HG02943 (cell line): ENCODE data around the gene DPM3.

Experiments
- ATAC-seq: cut with Tn5 transposase; IDR thresholded peaks from one replicate; pipeline ENCODE4 v1.9.1; 2021; ENCODE audit warnings: mild to moderate bottlenecking, low read depth, moderate library complexity; ENCODE audit not compliant: unreplicated experiment

Gene DPM3

DNA sequence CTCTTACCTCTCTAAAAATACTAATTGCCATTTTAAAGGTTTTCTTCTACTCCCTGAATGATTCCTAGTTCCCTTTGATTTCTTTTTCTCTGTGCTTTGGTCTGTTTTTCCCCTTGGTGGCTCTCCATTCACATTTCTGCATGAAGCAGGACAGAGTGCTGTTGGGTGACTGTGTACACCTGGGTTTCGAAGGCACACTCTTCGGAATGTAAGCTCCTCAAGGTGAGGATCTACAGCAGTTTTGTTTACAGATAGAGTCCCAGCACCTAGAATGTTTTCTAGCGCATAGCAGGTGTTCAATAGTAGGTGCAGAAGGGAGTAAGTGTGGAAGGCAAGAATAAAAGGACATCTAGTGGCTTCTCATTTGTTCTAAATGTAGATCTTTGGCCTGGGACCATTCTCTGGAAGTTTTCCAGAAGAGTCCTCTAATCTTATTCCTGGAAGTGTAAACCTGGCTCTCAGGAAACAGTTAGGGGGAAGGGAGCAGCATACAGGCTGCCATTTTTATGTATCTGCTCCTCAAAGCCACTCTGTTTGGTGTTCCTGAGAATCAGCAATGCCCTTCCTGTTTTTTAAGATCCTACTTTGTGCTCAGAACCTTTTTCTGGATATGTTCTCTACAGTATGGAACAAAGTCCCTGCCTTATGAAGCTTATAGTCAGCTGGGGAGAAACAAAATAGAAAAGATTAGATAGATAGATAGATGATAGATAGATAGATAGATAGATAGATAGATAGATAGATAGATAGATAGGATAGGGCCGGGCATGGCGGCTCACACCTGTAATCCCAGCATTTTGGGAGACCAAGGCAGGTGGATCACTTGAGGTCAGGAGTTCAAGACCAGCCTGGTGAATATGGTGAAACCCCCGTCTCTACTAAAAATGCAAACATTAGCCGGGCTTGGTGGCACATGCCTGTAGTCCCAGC lies 35.5 kb downstream of the DPM3 start:
- ATAC-seq, result no peak

DNA sequence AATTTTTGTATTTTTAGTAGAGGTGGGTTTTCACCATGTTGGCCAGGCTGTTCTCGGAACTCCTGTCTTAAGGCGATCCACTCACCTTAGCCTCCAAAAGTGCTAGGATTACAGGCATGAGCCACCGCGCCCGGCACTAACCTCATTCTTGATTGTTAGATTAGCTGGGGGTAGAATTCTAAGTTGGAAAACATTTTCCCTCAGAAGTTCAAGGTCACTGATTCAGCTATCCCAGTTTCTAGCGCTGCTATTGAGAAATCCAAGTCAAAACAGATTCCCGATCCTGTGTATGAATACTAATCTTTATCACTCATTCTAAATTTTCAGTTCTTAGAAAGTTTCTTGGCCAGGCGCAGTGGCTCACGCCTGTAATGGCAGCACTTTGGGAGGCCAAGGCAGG lies 37.0 kb downstream of the DPM3 start:
- ATAC-seq, result no peak

DNA sequence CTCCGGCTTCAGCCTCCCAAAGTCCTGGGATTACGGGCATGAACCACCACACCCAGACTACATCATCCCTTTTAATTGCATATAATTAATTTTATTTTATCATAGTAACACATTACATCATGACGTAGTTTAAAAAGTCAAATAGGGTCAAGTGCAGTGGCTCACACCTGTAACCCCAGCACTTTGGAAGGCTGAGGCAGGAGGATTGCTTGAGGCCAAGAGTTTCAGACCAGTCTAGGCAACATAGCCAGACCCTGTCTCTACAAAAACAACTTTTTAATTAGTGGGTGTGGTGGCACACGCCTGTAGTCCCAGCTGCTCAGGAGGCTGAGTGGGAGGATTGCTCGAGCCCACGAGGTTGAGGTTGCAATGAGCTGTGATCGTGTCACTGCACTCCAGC lies 41.0 kb downstream of the DPM3 start:
- ATAC-seq, result no peak

DNA sequence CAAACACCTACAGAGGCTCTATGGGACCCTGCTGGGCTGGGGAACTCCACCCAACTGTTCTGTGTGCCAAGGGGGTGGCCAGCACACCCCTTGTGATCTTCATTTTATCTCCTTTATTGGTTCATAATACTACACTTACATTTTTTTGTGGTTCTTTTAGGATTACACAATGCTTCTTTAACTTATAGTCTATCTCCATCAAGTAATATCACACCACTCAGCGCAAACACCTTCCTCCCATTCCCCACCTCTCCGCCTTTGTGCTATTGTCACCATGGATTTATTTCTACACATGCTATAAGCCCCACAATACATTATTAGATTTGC lies 45.7 kb downstream of the DPM3 start:
- no peak for ATAC-seq

DNA sequence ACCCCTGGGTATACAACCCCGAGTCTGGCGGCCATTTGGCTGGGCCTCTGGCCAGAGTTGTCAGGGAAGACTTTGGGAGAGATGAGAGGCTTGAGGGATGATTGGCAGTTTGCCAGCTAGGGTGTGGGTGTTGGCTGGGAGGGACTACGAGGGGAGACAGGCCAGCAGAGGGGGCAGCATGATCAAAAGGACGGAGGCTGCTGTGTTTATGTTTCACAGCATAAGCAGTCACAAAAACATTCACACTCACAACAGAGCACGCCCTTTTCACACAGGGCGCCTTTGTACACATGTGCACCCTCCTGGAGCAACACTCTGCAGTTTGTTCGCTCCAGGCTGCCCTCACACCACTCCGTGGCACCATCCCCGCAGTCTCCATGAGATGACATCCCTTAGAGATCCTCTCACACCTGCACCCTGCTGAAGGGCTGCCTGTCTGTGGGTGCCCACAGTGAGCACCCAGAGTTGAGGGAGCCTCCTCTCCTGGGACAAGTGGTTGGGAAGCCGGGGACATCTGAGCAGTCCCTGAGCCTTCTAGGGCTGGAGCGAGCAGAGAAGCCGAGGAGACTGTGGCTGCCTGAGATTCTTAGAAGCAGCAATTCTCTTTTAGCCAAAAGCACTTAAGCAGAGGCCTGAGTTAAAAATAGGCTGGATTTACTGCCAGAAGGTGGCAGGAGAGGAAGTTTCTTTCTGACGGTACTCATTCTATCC lies 46.3 kb downstream of the DPM3 start:
- no peak for ATAC-seq

DNA sequence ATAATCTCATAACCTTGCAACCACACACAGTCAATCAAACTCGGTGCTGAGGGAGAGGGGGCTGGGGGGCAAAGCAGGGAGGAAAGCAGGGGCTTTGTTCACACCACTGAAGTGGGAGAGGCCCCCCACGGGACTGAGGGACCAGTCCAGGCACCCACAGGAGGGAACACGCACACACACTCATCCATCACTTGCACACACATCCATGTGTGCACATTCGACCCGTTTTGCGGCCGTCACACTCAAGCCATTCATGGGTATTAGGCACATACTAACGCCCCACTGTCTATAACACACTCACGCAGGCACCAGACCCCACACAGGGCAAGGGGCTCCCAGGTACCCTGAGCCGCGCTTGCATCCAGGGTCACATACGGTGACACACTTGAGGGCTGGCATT lies 47.7 kb downstream of the DPM3 start:
- no peak for ATAC-seq

DNA sequence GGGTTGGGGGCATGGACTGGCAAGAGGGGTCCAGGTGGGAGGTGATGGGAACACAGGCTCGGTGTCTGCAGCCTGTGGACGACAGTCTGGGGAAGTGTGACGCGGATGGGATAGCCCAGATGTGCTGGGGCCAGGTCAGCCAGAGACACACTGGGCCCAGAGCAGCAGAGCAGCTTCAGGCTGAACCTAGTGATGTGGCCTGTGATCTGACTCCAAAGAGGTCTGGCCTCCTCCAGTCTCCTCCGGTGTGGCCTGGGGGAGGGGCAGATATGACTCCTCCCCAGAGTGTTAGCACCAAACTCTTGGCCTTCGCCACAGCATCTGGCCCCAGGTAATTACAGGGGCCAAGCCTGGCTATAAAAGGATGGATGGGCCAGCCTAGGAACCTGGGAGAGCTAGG lies 48.2 kb downstream of the DPM3 start:
- no peak for ATAC-seq

DNA sequence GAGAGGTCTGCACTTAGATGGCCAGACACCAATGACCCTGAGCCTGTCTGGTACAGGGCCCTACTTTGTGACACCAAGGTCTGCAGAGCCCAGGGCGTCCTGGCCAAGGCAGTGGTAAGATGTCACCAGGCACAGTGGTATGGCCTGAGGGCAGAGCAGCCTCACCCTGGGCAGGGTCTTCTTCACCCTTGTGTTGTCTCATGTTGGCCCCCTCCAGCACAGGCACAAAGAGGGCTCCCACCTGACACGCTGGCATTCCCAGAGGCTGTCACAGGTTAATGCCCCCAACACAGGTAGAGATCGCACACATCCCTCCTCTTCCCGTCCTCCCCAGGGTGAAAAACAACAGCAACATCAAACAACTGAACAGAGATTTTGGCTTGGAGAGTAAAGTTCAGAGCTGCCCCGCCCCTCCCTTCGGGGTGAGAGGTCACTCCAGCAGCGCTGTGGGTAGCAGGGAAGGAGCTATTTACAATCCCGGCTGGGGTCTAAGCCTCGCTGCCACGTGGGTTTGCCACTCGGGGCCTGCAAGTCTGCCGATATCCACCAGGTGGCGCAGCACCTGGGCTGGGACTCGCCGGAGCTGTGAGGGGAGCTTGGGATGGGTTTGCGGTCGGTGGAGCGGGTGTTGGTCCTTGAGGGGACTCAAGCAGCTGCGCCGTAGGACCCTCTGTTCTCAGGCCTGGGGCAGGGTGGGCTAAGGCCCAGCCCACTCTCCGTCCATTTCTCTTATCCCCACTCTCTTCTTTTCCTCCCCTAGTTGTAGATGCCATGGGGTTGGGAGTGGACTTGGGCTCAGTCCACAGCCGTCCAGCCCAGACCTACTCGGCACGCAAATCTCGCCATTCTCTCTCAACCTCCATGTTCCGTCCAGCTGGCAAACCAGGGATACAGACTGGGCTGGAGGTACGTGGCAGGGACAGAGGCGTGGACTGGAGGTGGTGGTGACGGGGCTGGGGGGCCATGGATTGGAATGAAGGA lies 49.0 kb downstream of the DPM3 start:
- no peak for ATAC-seq
